IMR-90 (cell line): ENCODE measurements around the gene ATG5. TPM values are rescaled to one million over a fixed set of nuclear protein-coding genes. Genes with fewer than 3 reads are reported as not detected.

Source experiments
- ATAC-seq: fragments of 200-7000 bp; cut with Tn5 transposase; 2 replicates; pipeline ENCODE4 v1.9.1; 2020; ENCODE audit warnings: low read depth, mild to moderate bottlenecking, moderate library complexity
- BruUV-seq: library from RNA; stranded (reverse); fragments of 400-500 nt; replicated peaks from 2 replicates; lab custom pipeline; 2021; lab: Mats Ljungman, UMichigan
- CTCF ChIA-PET: fragments of 300-600 bp; formaldehyde crosslinking; extraction: SDS; loops from one replicate; lab custom pipeline; 2021; ENCODE audit warnings: antibody characterized with exemption; lab: Yijun Ruan, JAX
- POLR2A ChIA-PET: fragments of 300-600 bp; sonication (Branson Sonifier 250); formaldehyde crosslinking; loops from one replicate; lab custom pipeline; 2022; ENCODE audit warnings: antibody characterized with exemption; ENCODE audit not compliant: unreplicated experiment; lab: Charles Lee
- DNase-seq: peaks from one replicate; pipeline ENCODE4 v3.0.0; 2013
- H2AFZ ChIP-seq: replicated peaks from 2 replicates; pipeline ENCODE3; 2013; ENCODE audit warnings: low read length, mild to moderate bottlenecking; ENCODE audit not compliant: poor library complexity
- H2AK5ac ChIP-seq: 2 replicates; pipeline ENCODE4 v1.6.1; 2013; ENCODE audit warnings: low read depth, low read length, inconsistent platforms
- H2AK9ac ChIP-seq: replicated peaks from 2 replicates; pipeline ENCODE3; 2013; ENCODE audit warnings: mild to moderate bottlenecking, low read depth, low read length, moderate library complexity; ENCODE audit not compliant: poor library complexity
- H2BK120ac ChIP-seq: 2 replicates; pipeline ENCODE4 v1.6.1; 2013; ENCODE audit warnings: low read depth, low read length, inconsistent platforms
- H2BK15ac ChIP-seq: 3 replicates; pipeline ENCODE4 v1.6.1; 2013; ENCODE audit warnings: low read depth, low read length, inconsistent platforms
- H2BK20ac ChIP-seq: 2 replicates; pipeline ENCODE4 v1.6.1; 2013; ENCODE audit warnings: low read depth, mild to moderate bottlenecking, inconsistent platforms, low read length, moderate library complexity
- H2BK5ac ChIP-seq: 2 replicates; pipeline ENCODE4 v1.6.1; 2013; ENCODE audit warnings: mild to moderate bottlenecking, low read depth, low read length, inconsistent platforms; ENCODE audit not compliant: poor library complexity, severe bottlenecking
- H3K14ac ChIP-seq: replicated peaks from 2 replicates; pipeline ENCODE4 v1.6.1; 2013; ENCODE audit warnings: low read depth, low read length, inconsistent platforms
- H3K18ac ChIP-seq: 2 replicates; pipeline ENCODE4 v1.6.1; 2013; ENCODE audit warnings: low read depth, low read length, control low read depth
- H3K23ac ChIP-seq: 2 replicates; pipeline ENCODE4 v1.6.1; 2013; ENCODE audit warnings: low read depth, low read length, inconsistent platforms
- H3K27ac ChIP-seq: 2 replicates; pipeline ENCODE4 v1.5.1; 2013; ENCODE audit warnings: mild to moderate bottlenecking, control low read depth, low read length; ENCODE audit not compliant: insufficient read depth
- H3K27me3 ChIP-seq: 2 replicates; pipeline ENCODE4 v1.6.1; 2013; ENCODE audit warnings: low read length; ENCODE audit not compliant: control insufficient read depth, insufficient read depth
- H3K36me3 ChIP-seq: 2 replicates; pipeline ENCODE4 v1.6.1; 2013; ENCODE audit warnings: low read length, mixed read lengths; ENCODE audit not compliant: control insufficient read depth, insufficient read depth
- H3K4ac ChIP-seq: 2 replicates; pipeline ENCODE4 v1.6.1; 2013; ENCODE audit warnings: low read depth, low read length, inconsistent platforms
- H3K4me1 ChIP-seq: 2 replicates; pipeline ENCODE4 v1.6.1; 2013; ENCODE audit warnings: low read length, mixed read lengths; ENCODE audit not compliant: control insufficient read depth, insufficient read depth
- H3K4me2 ChIP-seq: 2 replicates; pipeline ENCODE4 v1.6.1; 2013; ENCODE audit warnings: low read depth, mild to moderate bottlenecking, control low read depth, low read length, moderate library complexity
- H3K4me3 ChIP-seq: 2 replicates; pipeline ENCODE4 v1.5.1; 2013; ENCODE audit warnings: low read depth, mild to moderate bottlenecking, control low read depth, low read length, moderate library complexity; ENCODE audit not compliant: insufficient read depth
- H3K56ac ChIP-seq: 2 replicates; pipeline ENCODE4 v1.6.1; 2013; ENCODE audit warnings: low read length, inconsistent platforms; ENCODE audit not compliant: insufficient read depth; ENCODE audit errors: extremely low read depth
- H3K79me1 ChIP-seq, 2 experiments: 2 replicates each; pipeline ENCODE4 v1.6.1; 2013; ENCODE audit warnings: low read length in 2 of 2, inconsistent platforms in 1 of 2, low read depth in 1 of 2
- H3K9ac ChIP-seq: 2 replicates; pipeline ENCODE4 v1.6.1; 2013; ENCODE audit warnings: low read depth, low read length, control low read depth
- H3K9me1 ChIP-seq: 2 replicates; pipeline ENCODE4 v1.6.1; 2013; ENCODE audit warnings: low read length, inconsistent platforms; ENCODE audit not compliant: insufficient read depth
- H3K9me3 ChIP-seq: 2 replicates; pipeline ENCODE4 v1.6.1; 2013; ENCODE audit warnings: low read length; ENCODE audit not compliant: control insufficient read depth, insufficient read depth
- H4K20me1 ChIP-seq: 2 replicates; pipeline ENCODE4 v1.6.1; 2013; ENCODE audit warnings: low read length, inconsistent platforms; ENCODE audit not compliant: insufficient read depth
- H4K5ac ChIP-seq: 2 replicates; pipeline ENCODE4 v1.6.1; 2013; ENCODE audit warnings: mild to moderate bottlenecking, low read depth, low read length, control low read depth
- H4K8ac ChIP-seq, 2 experiments: 2 replicates each; pipeline ENCODE4 v1.6.1; 2013; ENCODE audit warnings: low read depth in 2 of 2, low read length in 2 of 2, control low read depth in 1 of 2, inconsistent platforms in 1 of 2
- H4K91ac ChIP-seq: 2 replicates; pipeline ENCODE4 v1.6.1; 2013; ENCODE audit warnings: low read depth, low read length, inconsistent platforms; ENCODE audit not compliant: insufficient read depth
- CEBPB ChIP-seq: IDR thresholded peaks from 2 replicates; pipeline ENCODE4 v1.6.1; 2012; ENCODE audit warnings: low read depth, low read length, improper control_type of control experiment
- CHD1 ChIP-seq: IDR thresholded peaks from 2 replicates; pipeline ENCODE4 v1.6.1; 2012; ENCODE audit warnings: low read depth, low read length, improper control_type of control experiment
- CTCF ChIP-seq: conservative IDR thresholded peaks from 2 replicates; pipeline ENCODE4 v1.5.1; 2012; ENCODE audit warnings: mild to moderate bottlenecking, low read depth, low read length, improper control_type of control experiment
- FOS ChIP-seq: fragments of 150-350 bp; IDR thresholded peaks from 2 replicates; pipeline ENCODE4 v1.6.1; 2016; ENCODE audit warnings: low read depth, low read length
- MAFK ChIP-seq: IDR thresholded peaks from 2 replicates; pipeline ENCODE4 v1.6.1; 2012; ENCODE audit warnings: low read depth, low read length, improper control_type of control experiment
- MAZ ChIP-seq: IDR thresholded peaks from 2 replicates; pipeline ENCODE4 v1.6.1; 2012; ENCODE audit warnings: low read depth, mild to moderate bottlenecking, low read length, improper control_type of control experiment, moderate library complexity, borderline replicate concordance
- NFE2L2 ChIP-seq: fragments of 150-350 bp; IDR thresholded peaks from 2 replicates; pipeline ENCODE4 v1.6.1; 2016; ENCODE audit warnings: low read depth, mild to moderate bottlenecking, low read length
- RAD21 ChIP-seq: IDR thresholded peaks from 2 replicates; pipeline ENCODE4 v1.6.1; 2012; ENCODE audit warnings: low read length, improper control_type of control experiment
- RCOR1 ChIP-seq: IDR thresholded peaks from 2 replicates; pipeline ENCODE4 v1.6.1; 2012; ENCODE audit warnings: mild to moderate bottlenecking, low read length, improper control_type of control experiment; ENCODE audit not compliant: insufficient replicate concordance
- WGBS, 2 experiments: methylation state at CpG; one replicate each; pipeline versions ENCODE4 v1.1.5 to v1.1.7; 2013; ENCODE audit warnings: missing lambda C conversion rate in 2 of 2; ENCODE audit not compliant: insufficient read length in 1 of 2; ENCODE audit errors: extremely low coverage in 2 of 2; 5-methylcytosine and 5-hydroxymethylcytosine counted together
- dilution Hi-C: fragments of 300-500 bp; cut with HindIII; formaldehyde crosslinking; loops from one replicate; pipeline ENCODE4 v1.14.3; 2018; ENCODE audit warnings: low sequenced_read_pairs; ENCODE audit not compliant: unreplicated experiment
- in situ Hi-C: fragments of 300-500 bp; cut with MboI; formaldehyde crosslinking; loops from 3 replicates; pipeline ENCODE4 v1.14.3; 2019; ENCODE audit warnings: low sequenced_read_pairs, inconsistent platforms, mixed read lengths
- intact Hi-C: fragments of 100-400 bp; cut with micrococcal nuclease; formaldehyde crosslinking; loops from 2 replicates; pipeline ENCODE4 v1.10.0; 2022
- polyA plus RNA-seq, 3 experiments: library from polyadenylated mRNA; depleted of rRNA; stranded (reverse); fragments of >200 nt; gene quantifications; 2 replicates each; pipeline ENCODE4 v1.2.3, GENCODE V29; 2012; ENCODE audit warnings: low replicate concordance in 1 of 3
- total RNA-seq: library from RNA; depleted of rRNA; stranded (reverse); fragments of >200 nt; gene quantifications from 2 replicates; pipeline ENCODE4 v1.2.3, GENCODE V29; 2012
- TF ChIP-seq, protein P1 (sequence below): fragments of 150-350 bp; IDR thresholded peaks from 2 replicates; pipeline ENCODE4 v1.6.1; 2016; ENCODE audit warnings: low read depth, mild to moderate bottlenecking, low read length, moderate library complexity, borderline replicate concordance

ATG5 gene
- total and polyA plus RNA-seq, 2 of the 4 experiments (the other 2 are of a cell fraction): 13.5 to 28.0 TPM

DNA sequence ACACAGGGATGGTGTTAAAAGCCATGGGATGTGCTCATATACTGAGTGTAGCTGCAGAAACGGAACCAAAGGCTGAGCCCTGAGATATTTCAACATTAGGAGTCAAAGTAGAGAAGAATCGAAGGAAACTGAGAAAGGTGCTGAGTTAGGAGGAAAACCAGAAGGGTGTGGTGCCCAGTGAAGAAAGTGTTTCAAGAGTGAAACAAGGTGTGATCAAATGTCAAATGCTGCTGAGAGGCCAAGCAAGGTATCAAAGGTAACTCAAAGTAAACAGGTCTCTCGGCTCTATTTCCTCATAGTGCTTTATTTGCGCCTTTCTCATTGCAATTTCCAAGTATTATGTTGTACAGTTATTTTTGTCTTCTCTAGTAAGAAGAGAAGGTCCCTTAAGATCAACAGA lies 145.4 kb downstream of the ATG5 start (continued):
- TF ChIP-seq MAZ: no peak

DNA sequence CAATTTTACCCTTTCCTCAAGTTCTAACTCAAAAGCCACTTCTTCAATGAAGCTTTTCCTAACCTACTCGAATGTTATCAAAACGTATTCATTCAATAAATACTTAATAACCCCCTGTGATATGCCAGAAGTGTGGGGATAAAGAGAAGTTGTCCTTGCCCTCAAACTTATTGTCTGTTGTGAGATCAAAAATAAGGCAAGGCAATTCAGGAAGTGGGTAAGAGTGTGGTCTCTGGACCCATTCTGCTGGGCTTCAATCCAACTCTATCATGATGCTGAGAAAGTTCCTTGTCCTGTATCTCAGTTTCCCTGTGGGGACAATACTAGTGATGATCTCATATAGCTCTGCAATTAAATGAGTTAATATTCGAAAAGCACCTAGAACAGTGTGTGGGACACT lies 146.7 kb downstream of the ATG5 start:
- Histone ChIP-seq H2BK15ac (no peak overlapping the region), H2AK5ac (no peak overlapping the region), H3K4me2 (no peak overlapping the region), H2BK5ac (no peak overlapping the region), H3K4ac (no peak overlapping the region), H4K5ac (no peak overlapping the region), H2AFZ (no peak overlapping the region), H3K9ac (no peak overlapping the region), H3K14ac (no peak overlapping the region), H3K4me3 (no peak overlapping the region), H3K27ac (no peak overlapping the region), H4K20me1 (no peaks in the 10 kb centered on the region), H4K91ac (no peak overlapping the region), H2BK20ac (no peak overlapping the region), H2AK9ac (no peak overlapping the region), H3K27me3 (no peaks in the 10 kb centered on the region), H3K9me1 (peaks cover 5% of the 10 kb centered on the region), H3K79me1 (0 out of 4 replicates have a peak, but pooled peaks cover 0 to 3% of the 10 kb centered on the region in 2 experiments), H3K23ac (no peak overlapping the region), H3K4me1 (peaks cover 8% of the 10 kb centered on the region), H3K36me3 (no peaks in the 10 kb centered on the region), H3K56ac (no peak overlapping the region), H4K8ac (no peak overlapping the region), H2BK120ac (no peak overlapping the region), H3K18ac (no peak overlapping the region), H3K9me3 (no peaks in the 10 kb centered on the region)
- ChIA-PET CTCF (no interaction called here), POLR2A (no interaction called here)
- 100% methylated on average over 1 of the region's 3 CpGs; no CpG with 5 or more reads in 1 of the 2 experiments for WGBS, 2 experiments
- no TSS peak for BruUV-seq
- ATAC-seq: no peak
- no peak for TF ChIP-seq NFE2L2
- TF ChIP-seq CHD1: no peak
- no peak for TF ChIP-seq CEBPB
- TF ChIP-seq, protein P1, sequence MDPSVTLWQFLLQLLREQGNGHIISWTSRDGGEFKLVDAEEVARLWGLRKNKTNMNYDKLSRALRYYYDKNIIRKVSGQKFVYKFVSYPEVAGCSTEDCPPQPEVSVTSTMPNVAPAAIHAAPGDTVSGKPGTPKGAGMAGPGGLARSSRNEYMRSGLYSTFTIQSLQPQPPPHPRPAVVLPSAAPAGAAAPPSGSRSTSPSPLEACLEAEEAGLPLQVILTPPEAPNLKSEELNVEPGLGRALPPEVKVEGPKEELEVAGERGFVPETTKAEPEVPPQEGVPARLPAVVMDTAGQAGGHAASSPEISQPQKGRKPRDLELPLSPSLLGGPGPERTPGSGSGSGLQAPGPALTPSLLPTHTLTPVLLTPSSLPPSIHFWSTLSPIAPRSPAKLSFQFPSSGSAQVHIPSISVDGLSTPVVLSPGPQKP: no peak
- no peak for TF ChIP-seq RCOR1
- no peak for TF ChIP-seq CTCF
- no peak for TF ChIP-seq MAFK
- TF ChIP-seq FOS: no peak
- TF ChIP-seq RAD21: no peak
- intact Hi-C loops: no loop called here
- in situ Hi-C loops: no loop called here
- dilution Hi-C loops: no loop called here
- no peak for DNase-seq
